ENCODE measurements around the gene ERVW-1. TPM values are rescaled to one million over a fixed set of nuclear protein-coding genes. Genes with fewer than 3 reads are reported as not detected.

ERVW-1 gene
- total RNA-seq, 1 donor from 2014 or later: not detected

- DNase-seq (ENCODE audit: low read depth): no peak
- no peak for TF ChIP-seq CTCF (conservative IDR thresholded peaks at IDR 0.05; ENCODE audit: low read depth, low read length)
- no peak overlapping the region for H3K4me3 ChIP-seq (ENCODE audit: low read depth, low read length)
These were observed 55.9 kb downstream of the ERVW-1 start for GRCh38 chr7:92421676-92422435.

Other genes starting within 250 kb of the ERVW-1 start
- 29.0 and 45.3 TPM in 2 replicates for gene KRIT1, start 232.0 kb downstream of the ERVW-1 start, total RNA-seq
- 20.9 and 27.3 TPM in 2 replicates for gene ANKIB1, start 232.0 kb downstream of the ERVW-1 start, total RNA-seq
- gene GATAD1, start 30.5 kb downstream of the ERVW-1 start, total RNA-seq: 12.8 and 23.2 TPM in 2 replicates
- gene PEX1, start 50.6 kb upstream of the ERVW-1 start, total RNA-seq: 11.2 and 11.5 TPM in 2 replicates
- gene RBM48, start 50.8 kb upstream of the ERVW-1 start, total RNA-seq: 6.1 and 6.6 TPM in 2 replicates
- 14.3 and 20.2 TPM in 2 replicates for gene FAM133B, start 112.4 kb upstream of the ERVW-1 start, total RNA-seq